ENCODE results near the gene PREX1. TPM values are rescaled to one million over a fixed set of nuclear protein-coding genes. Genes with fewer than 3 reads are reported as not detected.

PREX1 gene
- total RNA-seq, 4 donors from 2014 or later = 9.9 to 150 (median 18.4) TPM

- TF ChIP-seq POLR2A (IDR thresholded peaks at IDR 0.05) (no peak), CTCF (IDR thresholded peaks at IDR 0.05) (no peak)
- DNase-seq = no peak
- H3K36me3 ChIP-seq = no peaks in the 10 kb centered on the region
- no peaks in the 10 kb centered on the region for H3K4me1 ChIP-seq
- no peak overlapping the region for H3K27ac ChIP-seq
- H3K27me3 ChIP-seq = no peaks in the 10 kb centered on the region
- H3K4me3 ChIP-seq = no peak overlapping the region
- H3K9me3 ChIP-seq = no peaks in the 10 kb centered on the region
These were observed 244.0 kb downstream of the PREX1 start for GRCh38 chr20:48583801-48584200.

- H3K36me3 ChIP-seq = no peaks in the 10 kb centered on the region
- no peaks in the 10 kb centered on the region for H3K27me3 ChIP-seq
- no peak for DNase-seq
- H3K27ac ChIP-seq = no peak overlapping the region
- TF ChIP-seq CTCF (IDR thresholded peaks at IDR 0.05) (no peak), POLR2A (IDR thresholded peaks at IDR 0.05) (no peak)
- no peaks in the 10 kb centered on the region for H3K4me1 ChIP-seq
- H3K9me3 ChIP-seq = no peaks in the 10 kb centered on the region
- no peak overlapping the region for H3K4me3 ChIP-seq
These were observed 244.6 kb downstream of the PREX1 start for GRCh38 chr20:48583171-48583570.

GRCh38 chr20:48582673-48582985 is 245.2 kb downstream of the PREX1 start:
- DNase-seq = no peak
- no peak overlapping the region for H3K27ac ChIP-seq
- no peak overlapping the region for H3K4me3 ChIP-seq
- no peaks in the 10 kb centered on the region for H3K9me3 ChIP-seq
- H3K4me1 ChIP-seq = no peaks in the 10 kb centered on the region
- H3K36me3 ChIP-seq = no peaks in the 10 kb centered on the region
- TF ChIP-seq POLR2A (IDR thresholded peaks at IDR 0.05) (no peak), CTCF (IDR thresholded peaks at IDR 0.05) (no peak)
- no peaks in the 10 kb centered on the region for H3K27me3 ChIP-seq

GRCh38 chr20:48581167-48581566 is 246.6 kb downstream of the PREX1 start:
- H3K9me3 ChIP-seq = no peaks in the 10 kb centered on the region
- DNase-seq = no peak

GRCh38 chr20:48578397-48579098 is 249.3 kb downstream of the PREX1 start:
- TF ChIP-seq POLR2A (IDR thresholded peaks at IDR 0.05) (no peak), CTCF (IDR thresholded peaks at IDR 0.05) (no peak)
- Histone ChIP-seq H3K9me3 (no peaks in the 10 kb centered on the region), H3K27me3 (no peaks in the 10 kb centered on the region), H3K27ac (no peak overlapping the region), H3K4me3 (no peak overlapping the region), H3K4me1 (no peaks in the 10 kb centered on the region), H3K36me3 (no peaks in the 10 kb centered on the region)
- DNase-seq = no peak

More at GRCh38 chr20:48581167-48581566, 246.6 kb downstream of the PREX1 start:
- Histone ChIP-seq H3K4me3 (no peak overlapping the region), H3K27me3 (no peaks in the 10 kb centered on the region), H3K4me1 (no peaks in the 10 kb centered on the region), H3K27ac (no peak overlapping the region), H3K36me3 (no peaks in the 10 kb centered on the region)
- TF ChIP-seq CTCF (IDR thresholded peaks at IDR 0.05) (no peak), POLR2A (IDR thresholded peaks at IDR 0.05) (no peak)

- no peaks in the 10 kb centered on the region for H3K36me3 ChIP-seq
- H3K27ac ChIP-seq = no peak overlapping the region
- H3K4me1 ChIP-seq = no peaks in the 10 kb centered on the region
- H3K27me3 ChIP-seq = no peaks in the 10 kb centered on the region
- DNase-seq = no peak
- H3K4me3 ChIP-seq = no peak overlapping the region
- no peaks in the 10 kb centered on the region for H3K9me3 ChIP-seq
- TF ChIP-seq POLR2A (IDR thresholded peaks at IDR 0.05) (no peak), CTCF (IDR thresholded peaks at IDR 0.05) (no peak)
These were observed 250.2 kb downstream of the PREX1 start for GRCh38 chr20:48577557-48577956.
